ENCODE results near the gene CACNA1C.

CACNA1C gene

GRCh38 chr12:2195085-2195484 lies 142.3 kb downstream of the CACNA1C start:
- no peak for TF ChIP-seq CTCF (conservative IDR thresholded peaks at IDR 0.05; ENCODE audit: low read depth)
- ChIA-PET CTCF (interaction anchor here (1.2 kb wide), 1 partner anchor 199 kb away, joined by 3 read pairs; no protein-coding TSS in a partner anchor), POLR2A (ENCODE audit: low non-redundant PET) (no interaction called here)
- no peak overlapping the region for H3K27ac ChIP-seq
- no peak for DNase-seq (ENCODE audit: low spot score)

- H3K27ac ChIP-seq = no peak overlapping the region
- no peak for TF ChIP-seq CTCF (conservative IDR thresholded peaks at IDR 0.05; ENCODE audit: low read depth)
- CTCF ChIA-PET = no interaction called here
- POLR2A ChIA-PET (ENCODE audit: low non-redundant PET) = no interaction called here
- peak; percentile 69 for DNase-seq (ENCODE audit: low spot score)
Observed at GRCh38 chr12:2198005-2198501, 145.3 kb downstream of the CACNA1C start.

GRCh38 chr12:2198542-2198941 lies 145.8 kb downstream of the CACNA1C start:
- POLR2A ChIA-PET (ENCODE audit: low non-redundant PET) = no interaction called here
- CTCF ChIA-PET = no interaction called here
- no peak for DNase-seq (ENCODE audit: low spot score)
- TF ChIP-seq CTCF (conservative IDR thresholded peaks at IDR 0.05; ENCODE audit: low read depth) = no peak
- H3K27ac ChIP-seq = no peak overlapping the region

- no peak for DNase-seq (ENCODE audit: low spot score)
- no peak for TF ChIP-seq CTCF (conservative IDR thresholded peaks at IDR 0.05; ENCODE audit: low read depth)
- ChIA-PET POLR2A (ENCODE audit: low non-redundant PET) (no interaction called here), CTCF (no interaction called here)
- no peak overlapping the region for H3K27ac ChIP-seq
Observed at GRCh38 chr12:2205996-2206395, 153.2 kb downstream of the CACNA1C start.

GRCh38 chr12:2208837-2209635 lies 156.2 kb downstream of the CACNA1C start:
- TF ChIP-seq CTCF (conservative IDR thresholded peaks at IDR 0.05; ENCODE audit: low read depth) = no peak
- no peak overlapping the region for H3K27ac ChIP-seq
- POLR2A ChIA-PET (ENCODE audit: low non-redundant PET) = no interaction called here
- DNase-seq (ENCODE audit: low spot score) = no peak
- CTCF ChIA-PET = no interaction called here

GRCh38 chr12:2211119-2211518 lies 158.3 kb downstream of the CACNA1C start:
- POLR2A ChIA-PET (ENCODE audit: low non-redundant PET) = no interaction called here
- TF ChIP-seq CTCF (conservative IDR thresholded peaks at IDR 0.05; ENCODE audit: low read depth) = no peak
- CTCF ChIA-PET = no interaction called here
- DNase-seq (ENCODE audit: low spot score) = no peak
- no peak overlapping the region for H3K27ac ChIP-seq

Measured in RWPE1 (cell line).